ENCODE measurements around the gene VANGL2. TPM values are rescaled to one million over a fixed set of nuclear protein-coding genes. Genes with fewer than 3 reads are reported as not detected.

The VANGL2 gene
- total and polyA plus RNA-seq, 9 of the 15 experiments (the other 6 are each of a cell fraction or from before 2014, with no cell fraction given): 0.28 to 4.0 (median 0.98) TPM

GRCh38 chr1:160398823-160399222 lies 1.5 kb upstream of the VANGL2 start:
- Histone ChIP-seq H3K9me1 (ENCODE audit: control insufficient read depth, insufficient read depth, low read length) (no peaks in the 10 kb centered on the region), H3K4me1 (replicated peaks in 1 of 2; ENCODE audit: control insufficient read depth in 2 of 2, insufficient read depth in 2 of 2, low read length in 2 of 2) (peaks cover 21 to 48% of the 10 kb centered on the region in 2 experiments; a peak in 4 of 5 replicates), H2AFZ (ENCODE audit: low read depth, low read length) (peak overlapping the region; percentile 40; the same call in 1 of the 2 replicates), H3K4me3 (no peak overlapping the region), H3K9me3 (replicated peaks; ENCODE audit: control insufficient read depth, insufficient read depth, low read depth, low read length) (no peaks in the 10 kb centered on the region), H3K27ac (ENCODE audit: extremely low read depth, low read depth, low read length) (no peak overlapping the region), H4K20me1 (replicated peaks; ENCODE audit: control insufficient read depth, insufficient read depth, low read length) (0 out of 2 replicates have a peak, but pooled peaks cover 4% of the 10 kb centered on the region), H3K27me3 (ENCODE audit: control insufficient read depth in 2 of 2, insufficient read depth in 2 of 2, low read length in 2 of 2) (peaks cover 3 to 14% of the 10 kb centered on the region in 2 experiments; a peak in 2 of 5 replicates), H3K9ac (ENCODE audit: insufficient read depth in 1 of 2, low read depth in 2 of 2, low read length in 2 of 2) (peak overlapping the region in 1 of 2 experiments; percentile 56; a peak in 1 of 4 replicates), H3K36me3 (ENCODE audit: control insufficient read depth, insufficient read depth, low read length) (no peaks in the 10 kb centered on the region), H3K79me2 (ENCODE audit: control insufficient read depth, insufficient read depth, low read length) (no peaks in the 10 kb centered on the region), H3K4me2 (ENCODE audit: insufficient read depth, low read length) (no peak overlapping the region)
- peak in 2 of 4 experiments; percentile 40 to 51 for DNase-seq (ENCODE audit: extremely low read depth in 1 of 4, low spot score in 3 of 4)
- ChIA-PET CTCF (ENCODE audit: low intra/inter-chr PET ratio) (no interaction called here), POLR2A (interaction anchor here (0.6 to 1.5 kb wide), 2 partner anchors 20 to 296 kb away, joined by 3 to 5 read pairs; no protein-coding TSS in a partner anchor)
- peak; percentile 25 for ATAC-seq
- WGBS (ENCODE audit: insufficient coverage, low coverage, missing lambda C conversion rate): 52% methylated on average over 4 of the region's 4 CpGs
- peak; percentile 60 for FAIRE-seq
- intact Hi-C loops (cut with micrococcal nuclease) (no loop called here), in situ Hi-C loops (cut with MboI) (no loop called here)
- BruUV-seq (replicated peaks): no TSS peak
- peak; percentile 100 for TF ChIP-seq C11orf30 (IDR thresholded peaks at IDR 0.05; ENCODE audit: low read depth)
- TF ChIP-seq TFE3 (CRISPR knock-in tag; IDR thresholded peaks at IDR 0.05): no peak
- TF ChIP-seq SFPQ (IDR thresholded peaks at IDR 0.05; ENCODE audit: low read depth, low read length): no peak
- TF ChIP-seq ZNF316 (IDR thresholded peaks at IDR 0.05): peak; percentile 100
- TF ChIP-seq ZNF263 (CRISPR knock-in tag; IDR thresholded peaks at IDR 0.05; ENCODE audit: borderline replicate concordance): no peak
- TF ChIP-seq MBD2 (IDR thresholded peaks at IDR 0.05; ENCODE audit: borderline replicate concordance, low read depth): no peak
- TF ChIP-seq ATF3 (IDR thresholded peaks at IDR 0.05): peak; percentile 71
- TF ChIP-seq ATF3 (CRISPR knock-in tag; conservative IDR thresholded peaks at IDR 0.05): no peak
- TF ChIP-seq SMAD3 (CRISPR knock-in tag; conservative IDR thresholded peaks at IDR 0.05): no peak
- TF ChIP-seq SP2 (IDR thresholded peaks at IDR 0.05; ENCODE audit: extremely low read depth, low read depth, low read length, poor library complexity, severe bottlenecking): no peak
- no peak for TF ChIP-seq RNF219 (CRISPR knock-in tag; IDR thresholded peaks at IDR 0.05)
- no peak for TF ChIP-seq ZNF217 (CRISPR knock-in tag; IDR thresholded peaks at IDR 0.05)
- no peak for TF ChIP-seq MCM5 (IDR thresholded peaks at IDR 0.05; ENCODE audit: low read depth)
- TF ChIP-seq ATF2 (CRISPR knock-in tag; IDR thresholded peaks at IDR 0.05): no peak
- TF ChIP-seq ZNF444 (CRISPR knock-in tag; IDR thresholded peaks at IDR 0.05): no peak

Measured in K562 (cell line).